HUES64 (cell line): ENCODE data around the gene VAMP1.
A peak's percentile ranks its signal among the peaks of the same experiment; 100 is the strongest.
"Not testable (repeated sequence)": the region's sequence is repeated elsewhere in the genome, so short reads cannot be mapped to it uniquely, and the experiment has no call there.

Source experiments
- H3K27ac ChIP-seq: 2 replicates; pipeline ENCODE4 v1.7.0; 2013; ENCODE audit warnings: low read depth, low read length, inconsistent platforms
- H3K27me3 ChIP-seq: 2 replicates; pipeline ENCODE4 v1.6.1; 2013; ENCODE audit warnings: mild to moderate bottlenecking, low read length; ENCODE audit not compliant: insufficient read depth
- H3K36me3 ChIP-seq: 2 replicates; pipeline ENCODE4 v1.6.1; 2013; ENCODE audit warnings: mild to moderate bottlenecking, low read length; ENCODE audit not compliant: insufficient read depth
- H3K4me1 ChIP-seq: 2 replicates; pipeline ENCODE4 v1.6.1; 2013; ENCODE audit warnings: mild to moderate bottlenecking, low read length, moderate library complexity; ENCODE audit not compliant: insufficient read depth
- H3K4me3 ChIP-seq: 2 replicates; pipeline ENCODE4 v1.5.1; 2013; ENCODE audit warnings: mild to moderate bottlenecking, low read length, moderate library complexity
- H3K9ac ChIP-seq: 2 replicates; pipeline ENCODE4 v1.6.1; 2013; ENCODE audit warnings: mild to moderate bottlenecking, low read depth, low read length
- H3K9me3 ChIP-seq: 2 replicates; pipeline ENCODE4 v1.6.1; 2013; ENCODE audit warnings: low read depth, low read length; ENCODE audit not compliant: insufficient read depth
- WGBS: fragments of 150-250, 120-280 bp; methylation state at CpG from one replicate; pipeline ENCODE4 v1.1.7; 2013; ENCODE audit warnings: missing lambda C conversion rate; 5-methylcytosine and 5-hydroxymethylcytosine counted together

The VAMP1 gene

GRCh38 chr12:6490673-6491072 lies 20.2 kb upstream of the VAMP1 start:
- H3K4me1 ChIP-seq, H3K9me3 ChIP-seq, H3K9ac ChIP-seq, H3K27me3 ChIP-seq, H3K27ac ChIP-seq, H3K4me3 ChIP-seq: not testable (repeated sequence)
- H3K36me3 ChIP-seq = peaks cover 18% of the 10 kb centered on the region
- no CpG with 5 or more reads among the region's 1 CpG for WGBS

- WGBS = 84% methylated on average over 4 of the region's 4 CpGs
Observed at GRCh38 chr12:6489449-6489848, 19.0 kb upstream of the VAMP1 start.

GRCh38 chr12:6488240-6488639 lies 17.8 kb upstream of the VAMP1 start:
- Histone ChIP-seq H3K9ac (no peak overlapping the region), H3K4me3 (no peak overlapping the region), H3K27me3 (no peaks in the 10 kb centered on the region), H3K9me3 (no peaks in the 10 kb centered on the region), H3K27ac (no peak overlapping the region), H3K4me1 (no peaks in the 10 kb centered on the region; the same call in 1 of the 2 replicates), H3K36me3 (peaks cover 10% of the 10 kb centered on the region)
- WGBS = 82% methylated on average over 1 of the region's 1 CpG

More at GRCh38 chr12:6489449-6489848, 19.0 kb upstream of the VAMP1 start:
- no peak overlapping the region for H3K4me3 ChIP-seq
- H3K9ac ChIP-seq = no peak overlapping the region
- H3K9me3 ChIP-seq = no peaks in the 10 kb centered on the region
- no peaks in the 10 kb centered on the region for H3K27me3 ChIP-seq
- H3K27ac ChIP-seq = no peak overlapping the region
- H3K4me1 ChIP-seq = no peaks in the 10 kb centered on the region; the same call in 1 of the 2 replicates
- H3K36me3 ChIP-seq = peaks cover 10% of the 10 kb centered on the region

GRCh38 chr12:6478416-6478815 lies 7.9 kb upstream of the VAMP1 start:
- H3K27me3 ChIP-seq = no peaks in the 10 kb centered on the region; the same call in 1 of the 2 replicates
- H3K4me3 ChIP-seq = no peak overlapping the region
- no peak overlapping the region for H3K27ac ChIP-seq
- H3K4me1 ChIP-seq = no peaks in the 10 kb centered on the region
- WGBS = 92% methylated on average over 20 of the region's 20 CpGs
- no peaks in the 10 kb centered on the region for H3K36me3 ChIP-seq
- H3K9ac ChIP-seq = no peak overlapping the region
- peaks cover 6% of the 10 kb centered on the region; the same call in 1 of the 2 replicates for H3K9me3 ChIP-seq

- H3K4me3 ChIP-seq = not testable (repeated sequence)
- 94% methylated on average over 37 of the region's 37 CpGs for WGBS
Observed at GRCh38 chr12:6477601-6478377, 7.3 kb upstream of the VAMP1 start.

GRCh38 chr12:6476489-6476888 lies 6.0 kb upstream of the VAMP1 start:
- peaks cover 6% of the 10 kb centered on the region; the same call in 1 of the 2 replicates for H3K9me3 ChIP-seq
- no peaks in the 10 kb centered on the region; the same call in 1 of the 2 replicates for H3K27me3 ChIP-seq
- WGBS = 93% methylated on average over 3 of the region's 3 CpGs
- no peak overlapping the region for H3K9ac ChIP-seq
- no peaks in the 10 kb centered on the region for H3K36me3 ChIP-seq
- H3K27ac ChIP-seq = no peak overlapping the region
- H3K4me1 ChIP-seq = no peaks in the 10 kb centered on the region
- H3K4me3 ChIP-seq = no peak overlapping the region

More at GRCh38 chr12:6477601-6478377, 7.3 kb upstream of the VAMP1 start:
- not testable (repeated sequence) for H3K36me3 ChIP-seq, H3K27me3 ChIP-seq, H3K27ac ChIP-seq, H3K4me1 ChIP-seq, H3K9me3 ChIP-seq, H3K9ac ChIP-seq

GRCh38 chr12:6475233-6475975 lies 4.9 kb upstream of the VAMP1 start:
- not testable (repeated sequence) for H3K36me3 ChIP-seq, H3K9me3 ChIP-seq, H3K27ac ChIP-seq, H3K27me3 ChIP-seq, H3K4me3 ChIP-seq, H3K9ac ChIP-seq, H3K4me1 ChIP-seq
- 95% methylated on average over 44 of the region's 48 CpGs for WGBS

- Histone ChIP-seq H3K9ac (no peak overlapping the region), H3K4me1 (peaks cover 5% of the 10 kb centered on the region; the same call in 1 of the 2 replicates), H3K27ac (no peak overlapping the region), H3K9me3 (peaks cover 6% of the 10 kb centered on the region; the same call in 1 of the 2 replicates), H3K27me3 (no peaks in the 10 kb centered on the region), H3K36me3 (0 out of 2 replicates have a peak, but pooled peaks cover 3% of the 10 kb centered on the region), H3K4me3 (no peak overlapping the region)
- 96% methylated on average over 11 of the region's 11 CpGs for WGBS
Observed at GRCh38 chr12:6472491-6472890, 2.0 kb upstream of the VAMP1 start.

GRCh38 chr12:6471989-6472360 lies 1.5 kb upstream of the VAMP1 start:
- peaks cover 5% of the 10 kb centered on the region; the same call in 1 of the 2 replicates for H3K4me1 ChIP-seq
- H3K36me3 ChIP-seq = 0 out of 2 replicates have a peak, but pooled peaks cover 3% of the 10 kb centered on the region
- H3K27me3 ChIP-seq = no peaks in the 10 kb centered on the region
- no peak overlapping the region for H3K9ac ChIP-seq
- no peak overlapping the region for H3K4me3 ChIP-seq
- no peak overlapping the region for H3K27ac ChIP-seq
- 94% methylated on average over 1 of the region's 1 CpG for WGBS
- H3K9me3 ChIP-seq = peaks cover 6% of the 10 kb centered on the region; the same call in 1 of the 2 replicates

GRCh38 chr12:6469609-6470374 lies 685 bp downstream of the VAMP1 start:
- no peaks in the 10 kb centered on the region for H3K9me3 ChIP-seq
- peak overlapping the region; percentile 75 for H3K4me3 ChIP-seq
- WGBS = 24% methylated on average over 16 of the region's 16 CpGs
- no peaks in the 10 kb centered on the region for H3K27me3 ChIP-seq
- H3K4me1 ChIP-seq = peaks cover 5% of the 10 kb centered on the region; the same call in 1 of the 2 replicates
- H3K9ac ChIP-seq = peak overlapping the region; percentile 76
- peak overlapping the region; percentile 64 for H3K27ac ChIP-seq
- peaks cover 10% of the 10 kb centered on the region for H3K36me3 ChIP-seq
